Superior temporal gyrus (tissue), 1 donor: Measurements from ENCODE around the gene KCNJ1.

Experiments used
- DNase-seq: peaks from one replicate; pipeline ENCODE4 v3.0.0-alpha.2; 2016; ENCODE audit errors: extremely low spot score

The KCNJ1 gene

DNA sequence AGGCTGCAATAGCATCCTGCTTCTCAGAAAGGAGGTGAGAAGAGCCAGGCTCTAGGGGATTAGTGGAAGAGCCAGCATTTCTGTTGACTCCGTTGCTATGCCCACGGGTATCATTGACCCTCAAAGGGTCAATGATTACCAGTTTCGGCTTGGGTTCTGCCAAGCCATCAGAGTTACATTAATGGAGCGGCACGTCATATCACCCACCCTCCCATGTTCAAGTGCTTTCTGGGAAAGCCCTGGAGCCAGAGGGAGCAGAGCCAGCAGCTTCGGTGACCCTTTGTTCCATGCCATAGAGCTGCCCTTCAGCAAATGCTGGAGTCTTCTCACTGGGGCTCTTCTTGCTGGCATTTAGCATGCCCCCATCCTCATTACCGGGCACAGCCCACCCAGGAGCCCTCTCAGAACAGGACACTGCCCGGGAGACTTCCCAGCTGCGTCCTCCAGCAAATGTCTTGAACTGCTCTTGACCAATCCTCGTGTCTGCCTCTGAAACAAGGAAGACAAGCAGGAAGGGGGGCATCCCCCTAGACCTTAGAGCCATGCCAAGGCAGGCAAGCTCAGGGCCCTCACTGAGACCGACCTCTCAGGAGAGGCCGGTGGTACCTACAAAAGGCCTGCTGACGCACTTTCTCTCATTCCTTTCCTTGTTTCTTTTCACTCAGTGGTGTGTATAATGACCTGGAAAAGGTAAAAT, 14.6 kb downstream of the KCNJ1 start:
- DNase-seq, result no peak

DNA sequence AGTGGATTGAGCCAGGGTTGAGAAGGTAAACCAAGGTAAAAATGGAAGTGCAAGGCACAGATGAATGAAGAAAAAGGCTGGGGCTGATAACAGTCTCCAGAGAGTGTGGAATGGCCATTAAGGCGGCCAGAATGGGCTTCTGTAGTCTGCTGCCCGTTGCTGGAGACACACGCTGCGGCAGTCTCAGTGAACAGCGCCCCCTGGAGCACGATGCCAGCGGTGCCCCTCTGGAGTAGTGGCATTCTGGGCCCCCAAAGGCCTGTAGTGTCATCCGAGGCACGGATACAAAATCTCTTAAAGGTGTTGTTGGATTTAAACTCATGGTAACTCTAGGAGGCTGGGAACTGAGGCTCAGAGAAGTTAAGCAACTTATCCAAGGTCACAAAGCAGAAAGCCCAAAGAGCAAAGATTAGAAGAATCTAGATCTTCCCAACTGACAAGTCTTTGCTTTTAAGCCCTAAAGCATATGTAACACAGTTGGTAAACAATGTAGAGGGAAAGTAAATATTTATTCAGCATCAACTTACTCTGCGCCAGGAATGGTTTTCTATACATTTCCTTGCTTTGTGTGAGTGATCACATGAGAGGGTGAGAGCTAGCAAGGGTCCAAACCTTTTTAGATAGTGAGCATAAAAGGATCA, 18.2 kb downstream of the KCNJ1 start:
- DNase-seq, result no peak

DNA sequence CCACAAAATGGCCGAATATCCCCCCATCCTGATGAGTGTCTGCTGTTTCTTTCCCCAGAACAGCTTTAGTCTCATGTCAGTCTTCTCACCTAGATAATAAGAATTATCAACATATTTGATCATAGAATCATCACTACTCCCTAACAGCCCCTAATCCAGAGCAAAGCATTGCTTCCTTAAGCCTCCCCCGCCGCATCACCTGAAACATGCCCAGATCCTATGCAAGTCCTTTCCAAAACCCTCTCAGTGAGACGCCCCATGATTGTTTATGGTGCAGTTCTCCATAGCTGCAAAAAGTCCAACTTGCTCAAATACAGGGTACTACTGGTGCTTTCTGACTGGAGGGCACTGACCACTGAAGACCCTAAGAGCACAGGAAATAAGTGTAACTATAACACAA, 20.1 kb downstream of the KCNJ1 start:
- DNase-seq, result no peak

GRCh38 chr11:128845334-128845780, 21.7 kb downstream of the KCNJ1 start:
- DNase-seq, result no peak

- DNase-seq, result no peak
These were observed 23.8 kb downstream of the KCNJ1 start for GRCh38 chr11:128843198-128843785.

- DNase-seq, result no peak
These were observed 25.5 kb downstream of the KCNJ1 start for GRCh38 chr11:128841461-128842072.

GRCh38 chr11:128840783-128841182, 26.3 kb downstream of the KCNJ1 start:
- no peak for DNase-seq

DNA sequence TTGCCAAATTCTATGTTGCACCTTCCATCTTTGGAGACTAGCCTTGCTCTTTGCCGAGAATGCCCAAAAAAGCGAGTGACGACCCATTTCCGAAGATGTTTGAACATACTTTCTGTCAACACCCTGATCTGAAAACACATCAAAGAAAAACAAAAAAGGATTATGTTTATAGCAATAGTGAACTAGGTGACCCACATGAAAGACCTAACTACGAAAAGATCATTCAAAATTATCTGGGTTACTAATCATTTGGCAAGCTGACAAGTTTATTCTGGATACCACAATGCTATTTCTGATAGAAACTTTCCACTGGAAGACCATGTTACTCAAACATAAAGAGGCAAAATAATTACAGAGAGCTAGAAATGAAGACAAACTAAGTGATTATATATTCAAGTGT, 27.0 kb downstream of the KCNJ1 start:
- no peak for DNase-seq

DNA sequence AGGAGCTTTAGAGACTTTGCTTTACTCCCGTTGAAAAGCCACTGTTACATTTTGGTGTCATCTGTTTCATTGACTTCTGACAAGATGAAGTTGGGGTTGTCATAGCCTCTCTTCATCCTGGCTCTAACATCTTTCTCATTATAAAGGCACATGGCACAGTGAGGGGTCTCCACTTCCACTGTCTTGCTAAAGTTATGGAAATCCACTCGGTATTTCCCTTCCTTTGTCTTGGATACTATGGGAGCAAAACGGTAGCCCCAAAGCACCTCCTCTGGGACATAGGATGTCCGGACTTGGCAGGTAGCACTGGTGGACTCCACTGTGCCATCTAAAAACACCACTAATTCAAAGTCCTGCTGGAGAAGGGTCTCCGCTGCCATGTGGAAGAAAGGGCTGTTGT, 28.0 kb downstream of the KCNJ1 start:
- DNase-seq, result no peak

DNA sequence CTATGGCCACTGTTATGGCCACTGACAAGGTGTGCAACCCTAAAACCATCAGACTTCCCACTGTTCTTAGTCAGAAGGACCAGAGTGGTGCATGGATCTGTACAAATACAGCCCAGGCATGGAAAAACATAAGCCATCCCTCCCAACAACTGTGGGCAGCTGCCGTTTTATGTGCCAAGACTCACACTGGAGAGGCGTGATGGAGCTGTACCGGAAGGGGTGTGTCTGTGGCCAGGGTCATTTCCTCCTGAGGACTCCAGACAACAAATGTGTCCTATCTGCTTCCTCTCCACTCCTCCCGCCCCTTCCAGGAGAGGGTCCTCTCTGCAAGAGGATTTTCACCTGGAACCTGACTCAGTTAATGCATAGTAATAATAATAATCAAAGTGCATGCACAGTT, 29.5 kb downstream of the KCNJ1 start:
- DNase-seq, result no peak

DNA sequence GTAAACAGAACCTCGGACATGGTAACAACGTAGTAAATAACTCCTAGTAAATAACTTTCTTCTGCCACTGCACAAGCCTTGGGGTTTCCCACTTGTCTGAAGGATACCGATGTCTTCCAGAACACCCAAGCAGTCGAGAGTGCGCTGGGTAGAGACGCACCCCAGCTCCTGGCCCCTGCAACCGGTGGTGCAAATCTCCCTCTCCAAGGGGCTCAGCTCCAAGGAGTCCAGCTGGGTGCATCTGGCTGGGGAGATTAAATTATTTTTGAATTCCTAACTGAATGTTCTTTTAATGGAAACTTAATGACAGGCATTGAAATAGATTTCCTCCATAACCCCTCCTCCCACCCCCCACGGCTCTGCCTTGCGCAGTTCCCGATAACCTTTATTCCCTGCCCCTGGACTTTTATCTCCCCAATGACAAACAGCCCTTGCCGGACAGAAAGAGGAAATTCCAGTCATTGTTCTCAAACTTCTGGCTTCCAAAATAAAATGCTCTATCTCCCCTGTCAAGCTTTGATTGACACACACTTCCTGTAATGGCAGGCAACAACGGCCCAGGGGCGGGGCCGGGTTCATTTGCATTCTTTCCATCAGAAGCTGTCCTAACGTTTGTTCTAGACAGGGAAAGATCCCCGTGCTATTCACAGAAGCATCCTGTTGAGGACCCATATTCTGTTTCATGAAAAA, 31.2 kb downstream of the KCNJ1 start:
- DNase-seq, result no peak

DNA sequence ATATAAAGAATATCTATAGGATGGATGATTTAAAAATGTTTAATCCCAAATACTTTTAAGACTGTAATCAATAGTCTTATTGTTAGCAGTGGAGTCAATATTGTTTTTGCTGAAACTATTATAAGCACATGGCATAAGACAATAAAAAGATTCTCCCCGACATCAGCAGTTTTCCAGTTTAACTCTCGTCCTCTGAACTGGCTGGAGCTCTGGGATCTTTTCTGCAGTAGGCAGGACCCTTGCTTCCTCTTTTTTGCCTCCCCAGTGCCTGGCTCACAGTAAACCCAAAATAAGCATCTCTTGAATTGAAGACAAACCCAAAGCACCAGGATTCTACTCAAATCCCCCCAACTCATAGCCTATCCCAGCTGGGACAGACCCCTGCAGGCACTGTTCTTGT, 32.9 kb downstream of the KCNJ1 start:
- DNase-seq, result no peak

GRCh38 chr11:128832121-128832497, 35.0 kb downstream of the KCNJ1 start:
- DNase-seq, result no peak

DNA sequence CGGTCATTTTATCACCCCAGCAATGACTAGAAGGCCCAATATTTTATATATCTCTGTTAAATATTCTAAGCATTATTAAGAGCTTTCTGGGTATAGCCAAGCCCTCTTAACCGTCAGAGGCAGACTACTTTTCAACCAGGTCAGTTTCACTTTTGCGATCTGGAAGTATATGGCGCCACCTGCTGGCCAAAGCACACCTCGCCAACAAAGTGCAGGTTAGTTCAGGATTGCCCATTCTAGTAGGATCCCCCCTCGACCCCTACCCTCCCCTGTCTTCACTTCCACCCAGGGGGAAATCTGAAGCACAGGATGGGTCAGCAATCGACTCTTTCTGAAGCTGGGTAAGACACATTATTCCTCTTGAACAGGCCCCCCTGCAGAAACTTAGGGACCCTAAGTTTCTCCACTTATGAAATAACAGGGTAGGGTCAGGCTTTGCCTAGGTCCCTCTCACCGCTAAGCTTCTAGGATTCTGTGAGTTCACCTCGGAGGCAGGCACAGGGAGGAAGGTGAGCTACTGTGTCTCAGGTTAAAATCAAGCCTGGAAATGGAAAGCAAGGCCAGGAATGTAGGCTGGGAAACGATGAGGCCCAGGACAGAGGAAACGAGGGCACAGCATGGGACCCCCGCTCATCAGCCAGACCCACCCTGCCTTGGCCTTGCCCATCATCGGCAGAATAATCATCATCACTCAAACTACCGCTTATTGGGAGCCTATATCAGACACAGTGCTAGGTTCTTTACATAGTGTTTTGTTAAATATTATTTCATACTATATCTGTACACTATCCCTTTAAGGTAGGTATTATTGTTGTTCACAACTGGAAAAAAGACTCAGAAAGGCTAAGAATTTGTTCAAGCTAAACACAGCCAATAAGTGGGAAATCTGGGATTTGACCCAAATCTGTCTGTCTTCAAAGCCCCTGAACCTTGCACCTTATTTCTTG, 35.6 kb downstream of the KCNJ1 start:
- peak; percentile 91 for DNase-seq

DNA sequence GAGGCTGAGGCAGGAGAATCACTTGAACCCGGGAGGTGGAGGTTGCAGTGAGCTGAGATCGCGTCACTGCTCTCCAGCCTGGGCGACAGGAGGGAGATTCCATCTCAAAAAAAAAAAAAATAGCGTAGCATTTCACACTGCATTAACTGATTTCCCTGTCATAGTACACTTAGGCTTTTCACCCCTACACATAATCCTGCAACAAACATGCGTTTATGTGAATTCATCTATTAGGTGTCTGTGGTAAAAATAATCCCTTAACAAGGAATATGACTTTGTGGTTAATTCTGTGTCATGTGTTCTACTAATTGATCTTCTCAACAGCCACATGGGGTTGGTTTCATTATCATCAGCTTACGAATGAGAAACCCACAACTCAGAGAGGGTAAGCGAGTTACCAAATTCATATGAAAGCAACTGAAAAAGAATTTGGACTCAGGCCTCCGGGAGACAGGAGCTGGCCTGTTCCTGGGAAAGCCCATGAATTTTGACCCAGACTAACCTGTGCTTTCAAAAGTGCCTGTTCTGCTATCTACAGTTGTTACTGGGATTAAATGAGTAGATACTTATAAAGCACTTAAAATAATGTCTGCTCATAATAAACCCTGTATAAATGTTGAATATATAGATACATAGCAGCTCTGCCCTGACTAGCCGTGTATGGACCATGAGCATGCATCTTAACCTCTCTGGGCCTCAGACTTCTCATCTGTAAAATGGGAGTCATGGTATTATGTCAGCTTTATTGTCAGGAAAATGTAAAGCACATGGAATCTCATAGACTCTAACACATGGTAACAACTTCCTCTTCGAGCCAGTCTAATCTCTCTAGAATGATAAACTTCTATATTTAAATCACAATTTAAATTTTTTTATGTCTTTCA, 36.6 kb downstream of the KCNJ1 start:
- no peak for DNase-seq

DNA sequence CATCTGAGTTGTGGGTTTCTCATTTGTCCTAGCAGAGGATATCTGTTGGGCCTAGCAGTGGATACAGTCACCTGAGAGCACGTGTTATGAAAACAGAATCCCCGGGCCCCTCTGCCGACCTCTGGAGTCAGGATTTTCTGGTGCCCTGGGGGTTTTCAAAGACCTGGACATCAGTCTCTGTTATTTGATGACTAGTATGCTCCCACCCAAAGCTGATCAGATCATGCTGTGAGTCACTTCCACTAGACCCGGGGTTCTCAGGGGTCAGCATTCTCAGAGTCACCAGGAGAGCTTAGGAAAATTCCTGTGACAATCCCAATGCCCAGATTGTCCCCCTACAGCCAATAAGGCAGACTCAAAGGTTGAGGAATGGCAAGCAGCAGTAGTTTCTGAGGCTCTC, 38.7 kb downstream of the KCNJ1 start:
- DNase-seq, result no peak

DNA sequence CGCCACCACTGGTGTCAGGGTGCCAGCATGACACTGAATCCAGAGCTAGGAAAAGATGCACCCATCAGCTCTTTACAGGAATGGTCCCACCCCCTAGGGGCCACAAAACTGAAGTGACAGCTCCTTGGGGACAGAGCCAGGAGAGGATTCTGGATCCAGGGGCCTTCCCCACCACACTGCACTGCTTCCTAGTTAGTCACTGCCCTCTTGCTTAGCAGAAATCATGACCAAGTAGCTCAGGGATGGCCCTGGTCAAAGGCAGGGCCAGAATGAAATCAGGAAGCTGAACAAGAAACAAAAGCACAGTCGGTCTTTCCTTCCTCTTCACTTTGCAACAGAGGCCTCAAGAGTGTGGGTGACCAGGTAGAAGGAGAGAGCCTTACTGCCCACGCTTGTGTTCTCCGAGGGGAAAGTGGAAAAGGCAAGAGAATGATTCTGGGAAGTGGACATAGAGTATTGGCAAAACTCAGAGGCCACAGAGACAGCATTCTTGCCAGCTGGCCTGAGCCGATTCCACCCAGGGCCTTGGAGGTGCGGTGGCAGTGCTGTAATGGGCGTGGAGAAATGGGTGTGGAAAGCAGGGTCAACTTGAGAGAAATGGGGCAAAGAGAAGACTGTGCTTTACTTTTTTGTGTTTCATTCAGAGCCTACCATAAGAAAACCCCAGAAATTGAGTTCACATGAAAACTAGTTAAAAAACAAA, 39.8 kb downstream of the KCNJ1 start:
- DNase-seq, result no peak

- no peak for DNase-seq
These were observed 41.9 kb downstream of the KCNJ1 start for GRCh38 chr11:128825050-128825784.
